MCF 10A (cell line): ENCODE measurements around the gene TRPM1. TPM values are rescaled to one million over a fixed set of nuclear protein-coding genes. Genes with fewer than 3 reads are reported as not detected.

Source experiments
- BruUV-seq: library from RNA; stranded (reverse); fragments of 400-500 nt; replicated peaks from 2 replicates; lab custom pipeline; 2021; lab: Mats Ljungman, UMichigan
- CTCF ChIA-PET: fragments of 300-600 bp; sonication (Branson Sonifier 250); formaldehyde crosslinking; extraction: SDS; loops from one replicate; lab custom pipeline; 2021; ENCODE audit warnings: antibody characterized with exemption, inconsistent platforms; lab: Yijun Ruan, JAX
- POLR2A ChIA-PET: fragments of 300-600, 350-650 bp; sonication (Branson Sonifier 250); formaldehyde crosslinking; extraction: SDS; loops from one replicate; lab custom pipeline; 2020; ENCODE audit warnings: antibody characterized with exemption, inconsistent platforms; lab: Yijun Ruan, JAX
- DNase-seq: peaks from one replicate; pipeline ENCODE4 v3.0.0-alpha.2; 2018; ENCODE audit not compliant: unreplicated experiment
- H3K27ac Mint-ChIP-seq: one replicate; pipeline ENCODE4 v1.8.0; 2022; ENCODE audit warnings: mild to moderate bottlenecking, low read depth, mixed read lengths; ENCODE audit not compliant: unreplicated experiment
- H3K27me3 Mint-ChIP-seq: one replicate; pipeline ENCODE4 v1.8.0; 2022; ENCODE audit warnings: mixed read lengths; ENCODE audit not compliant: insufficient read depth, unreplicated experiment
- H3K36me3 Mint-ChIP-seq: one replicate; pipeline ENCODE4 v1.8.0; 2022; ENCODE audit warnings: mild to moderate bottlenecking, moderate library complexity, mixed read lengths; ENCODE audit not compliant: insufficient read depth, unreplicated experiment
- H3K4me1 Mint-ChIP-seq: one replicate; pipeline ENCODE4 v1.8.0; 2022; ENCODE audit warnings: mixed read lengths; ENCODE audit not compliant: insufficient read depth, unreplicated experiment
- H3K4me3 Mint-ChIP-seq: one replicate; pipeline ENCODE4 v1.8.0; 2022; ENCODE audit warnings: mild to moderate bottlenecking, moderate library complexity, mixed read lengths; ENCODE audit not compliant: unreplicated experiment
- H3K9me3 Mint-ChIP-seq: one replicate; pipeline ENCODE4 v1.8.0; 2022; ENCODE audit warnings: mixed read lengths; ENCODE audit not compliant: unreplicated experiment
- intact Hi-C: fragments of 100-400 bp; cut with micrococcal nuclease; formaldehyde crosslinking; loops from 2 replicates; pipeline ENCODE4 v1.14.1; 2022
- total RNA-seq: library from RNA; stranded (reverse); gene quantifications from 2 replicates; pipeline ENCODE4 v1.2.3, GENCODE V29; 2022
- TF ChIP-seq, protein P1 (sequence below): fragments of 200-600 bp; IDR thresholded peaks from one replicate; pipeline ENCODE4 v1.8.0; 2022; ENCODE audit warnings: antibody characterized with exemption, mild to moderate bottlenecking; ENCODE audit not compliant: unreplicated experiment

The TRPM1 gene
- total RNA-seq, 1 experiment from 2014 or later = not detected

DNA sequence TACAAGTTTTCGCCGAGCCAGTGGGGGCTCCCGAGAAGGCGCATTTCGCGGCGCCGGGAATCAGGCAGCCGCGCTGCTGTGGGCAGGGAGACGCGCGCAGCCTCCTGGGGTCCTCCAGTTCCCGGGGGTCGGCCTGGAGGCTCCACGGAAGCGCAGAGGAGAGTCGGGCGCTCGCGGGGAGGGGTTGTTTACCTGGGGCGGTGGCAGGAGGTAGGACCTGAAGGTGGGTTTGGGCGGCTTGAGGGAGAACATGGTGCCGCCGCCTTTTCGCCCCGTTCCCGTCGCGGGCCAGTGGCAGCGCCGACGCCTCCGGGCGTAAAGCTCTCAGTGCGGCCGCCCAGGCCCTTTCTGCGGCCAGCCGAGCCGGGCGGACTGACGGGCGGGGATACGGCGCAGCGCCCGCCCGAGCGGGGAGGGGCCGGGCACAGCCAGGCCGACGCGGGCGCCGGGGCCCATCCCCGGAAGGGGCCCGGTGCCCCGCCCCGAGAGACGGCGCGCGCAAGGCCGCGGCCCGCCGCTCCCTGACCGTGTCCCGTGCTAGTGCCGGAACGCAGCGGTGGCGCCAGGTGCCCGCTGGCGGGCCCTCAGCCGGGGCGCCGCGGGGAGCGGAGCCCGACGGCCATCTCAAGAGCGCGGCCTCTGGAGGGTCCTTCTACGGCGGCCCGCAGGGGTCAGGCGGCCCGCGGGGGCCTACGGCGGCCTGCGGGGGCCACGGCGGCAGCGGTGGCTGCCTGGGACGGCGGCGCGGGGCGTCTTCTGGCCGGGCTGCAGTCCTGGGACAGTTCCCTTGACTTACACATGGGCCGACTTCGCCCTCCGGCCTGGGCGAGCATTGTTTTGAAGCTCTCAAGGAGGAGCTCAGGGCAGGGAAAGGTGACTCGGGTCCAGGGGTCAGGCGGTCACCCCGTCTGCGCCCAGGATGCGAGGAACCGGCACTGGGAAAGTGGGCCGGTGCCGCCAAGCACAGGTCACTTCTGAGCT is 110.0 kb downstream of the TRPM1 start, which contains the start of gene MTMR10:
MTMR10 (minus strand) TSS at position 374 of the 981 bp plus-strand sequence; CDS start at position 252, 122 bp downstream.
- peaks cover 5% of the 10 kb centered on the region for H3K36me3 Mint-ChIP-seq
- H3K27me3 Mint-ChIP-seq = no peaks in the 10 kb centered on the region
- intact Hi-C loops = loop anchor here (2.0 to 5.0 kb wide), 4 partner anchors 37 to 496 kb away; partner anchors contain the start of gene FAN1
- TSS peak; percentile 81 for BruUV-seq
- peak within 1 kb of the TSS; percentile 92 for H3K4me3 Mint-ChIP-seq
- H3K27ac Mint-ChIP-seq = peak within 1 kb of the TSS; percentile 97
- peaks cover 13% of the 10 kb centered on the region for H3K4me1 Mint-ChIP-seq
- DNase-seq = peak; percentile 65
- ChIA-PET CTCF (interaction anchor here (0.6 to 1.7 kb wide), 6 partner anchors 15 to 497 kb away, joined by 3 to 5 read pairs (median 4); no protein-coding TSS in a partner anchor), POLR2A (interaction anchor here (0.6 to 4.0 kb wide), 37 partner anchors 8 to 443 kb away, joined by 3 to 35 read pairs (median 5); partner anchors contain the start of genes ARHGAP11B, FAN1 and KLF13)
- TF ChIP-seq, protein P1, sequence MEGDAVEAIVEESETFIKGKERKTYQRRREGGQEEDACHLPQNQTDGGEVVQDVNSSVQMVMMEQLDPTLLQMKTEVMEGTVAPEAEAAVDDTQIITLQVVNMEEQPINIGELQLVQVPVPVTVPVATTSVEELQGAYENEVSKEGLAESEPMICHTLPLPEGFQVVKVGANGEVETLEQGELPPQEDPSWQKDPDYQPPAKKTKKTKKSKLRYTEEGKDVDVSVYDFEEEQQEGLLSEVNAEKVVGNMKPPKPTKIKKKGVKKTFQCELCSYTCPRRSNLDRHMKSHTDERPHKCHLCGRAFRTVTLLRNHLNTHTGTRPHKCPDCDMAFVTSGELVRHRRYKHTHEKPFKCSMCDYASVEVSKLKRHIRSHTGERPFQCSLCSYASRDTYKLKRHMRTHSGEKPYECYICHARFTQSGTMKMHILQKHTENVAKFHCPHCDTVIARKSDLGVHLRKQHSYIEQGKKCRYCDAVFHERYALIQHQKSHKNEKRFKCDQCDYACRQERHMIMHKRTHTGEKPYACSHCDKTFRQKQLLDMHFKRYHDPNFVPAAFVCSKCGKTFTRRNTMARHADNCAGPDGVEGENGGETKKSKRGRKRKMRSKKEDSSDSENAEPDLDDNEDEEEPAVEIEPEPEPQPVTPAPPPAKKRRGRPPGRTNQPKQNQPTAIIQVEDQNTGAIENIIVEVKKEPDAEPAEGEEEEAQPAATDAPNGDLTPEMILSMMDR = no peak
- H3K9me3 Mint-ChIP-seq = no peaks in the 10 kb centered on the region

DNA sequence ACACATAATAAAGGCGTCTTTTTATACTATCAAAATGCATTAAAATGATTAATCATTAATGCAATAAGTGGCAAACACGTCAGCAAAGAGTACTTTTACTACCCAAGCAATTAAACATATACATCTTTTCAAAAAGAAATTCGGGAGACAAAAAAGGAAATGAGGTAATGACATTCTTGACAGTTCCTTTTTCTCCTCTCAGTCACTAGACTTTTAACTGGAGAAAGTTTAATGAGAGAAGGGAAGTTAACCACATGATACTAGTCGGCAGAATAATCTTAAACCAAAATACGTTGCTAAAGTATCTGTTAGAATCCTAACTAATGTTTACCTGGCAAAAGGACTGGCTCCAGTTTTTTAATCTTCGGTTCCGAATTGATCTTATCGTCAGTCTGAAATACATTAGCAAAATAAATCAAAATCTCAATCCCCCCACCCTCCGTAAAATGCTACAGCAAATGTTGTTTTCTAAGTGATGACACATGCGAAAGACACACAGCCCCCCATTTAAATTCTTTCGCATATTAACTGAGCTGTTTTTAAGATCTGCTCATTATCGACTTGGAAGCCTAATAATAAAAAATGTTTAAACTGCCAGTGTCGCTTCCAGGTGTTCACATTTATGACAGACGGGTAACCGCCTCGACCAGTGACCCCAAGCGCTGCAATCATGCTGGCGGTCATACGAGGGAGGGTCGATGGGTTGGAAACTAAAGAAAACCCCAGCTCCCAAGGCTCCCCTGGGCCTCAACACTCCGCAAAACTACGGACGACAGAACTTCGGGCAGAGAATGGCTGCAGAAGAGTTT is 110.9 kb downstream of the TRPM1 start:
- H3K27ac Mint-ChIP-seq = peak overlapping the region; percentile 97
- H3K9me3 Mint-ChIP-seq = no peaks in the 10 kb centered on the region
- TF ChIP-seq, protein P1 = no peak
- peaks cover 5% of the 10 kb centered on the region for H3K36me3 Mint-ChIP-seq
- ChIA-PET POLR2A (interaction anchor here (0.6 to 4.0 kb wide), 36 partner anchors 8 to 461 kb away, joined by 3 to 35 read pairs (median 5); partner anchors contain the start of genes FAN1 and KLF13), CTCF (interaction anchor here (0.5 to 1.7 kb wide), 5 partner anchors 14 to 1866 kb away, joined by 3 to 5 read pairs (median 3); no protein-coding TSS in a partner anchor)
- no TSS peak for BruUV-seq
- peak overlapping the region; percentile 92 for H3K4me3 Mint-ChIP-seq
- no peaks in the 10 kb centered on the region for H3K27me3 Mint-ChIP-seq
- peaks cover 13% of the 10 kb centered on the region for H3K4me1 Mint-ChIP-seq
- intact Hi-C loops = loop anchor here (2.0 to 5.0 kb wide), 3 partner anchors 88 to 497 kb away; partner anchors contain the start of gene FAN1
- DNase-seq = peak; percentile 34

DNA sequence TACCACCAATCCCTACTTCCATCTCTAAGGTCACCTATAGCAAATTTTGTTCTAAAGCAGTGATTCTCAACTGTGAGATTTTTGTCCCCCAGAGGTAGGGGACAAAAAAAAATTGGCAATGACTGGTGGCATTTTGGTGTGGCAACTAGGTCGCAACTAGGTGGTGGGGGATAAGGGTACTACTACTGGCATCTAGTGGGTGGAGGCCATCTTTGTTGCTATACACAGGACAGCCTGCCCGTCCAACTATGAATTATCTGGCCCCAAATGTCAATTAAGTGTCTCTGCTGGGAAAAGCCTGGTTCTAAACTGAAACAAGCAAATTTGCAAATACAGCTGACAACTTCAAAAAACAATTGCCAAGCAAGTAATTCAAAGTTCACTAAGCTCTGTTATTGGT is 111.5 kb downstream of the TRPM1 start:
- no peaks in the 10 kb centered on the region for H3K27me3 Mint-ChIP-seq
- DNase-seq = peak; percentile 6
- peaks cover 6% of the 10 kb centered on the region for H3K36me3 Mint-ChIP-seq
- ChIA-PET CTCF (interaction anchor here (0.5 to 1.5 kb wide), 2 partner anchors 27 to 1867 kb away, joined by 3 to 5 read pairs; no protein-coding TSS in a partner anchor), POLR2A (interaction anchor here (0.6 to 4.0 kb wide), 10 partner anchors 9 to 448 kb away, joined by 3 to 35 read pairs (median 4); partner anchors contain the start of gene FAN1)
- peaks cover 16% of the 10 kb centered on the region for H3K4me1 Mint-ChIP-seq
- H3K9me3 Mint-ChIP-seq = no peaks in the 10 kb centered on the region
- H3K4me3 Mint-ChIP-seq = peak overlapping the region; percentile 92
- intact Hi-C loops = loop anchor here (2.0 to 5.0 kb wide), 3 partner anchors 88 to 497 kb away; partner anchors contain the start of gene FAN1
- peak overlapping the region; percentile 97 for H3K27ac Mint-ChIP-seq
- TSS peak; percentile 53 for BruUV-seq
- TF ChIP-seq, protein P1 = no peak
